CD4-positive, alpha-beta T cell treated with Interleukin-6 at 100 ng/mL for 8 hours (primary cell): ENCODE measurements around the gene TMEM59.
"Not testable (repeated sequence)": the region's sequence is repeated elsewhere in the genome, so short reads cannot be mapped to it uniquely, and the experiment has no call there.

Experiments
- DNase-seq: peaks from one replicate; pipeline ENCODE4 v3.0.0-alpha.2; 2020; ENCODE audit warnings: mixed read lengths, low spot score

TMEM59 gene

GRCh38 chr1:54012863-54013262 lies 40.1 kb downstream of the TMEM59 start:
- DNase-seq: no peak

GRCh38 chr1:54012008-54012325 lies 41.0 kb downstream of the TMEM59 start:
- DNase-seq: no peak

GRCh38 chr1:54011316-54012007 lies 41.5 kb downstream of the TMEM59 start:
- no peak for DNase-seq

GRCh38 chr1:54010415-54011117 lies 42.4 kb downstream of the TMEM59 start:
- DNase-seq: no peak

- no peak for DNase-seq
Measured at GRCh38 chr1:54009406-54009805, 43.6 kb downstream of the TMEM59 start.

- DNase-seq: no peak
Measured at GRCh38 chr1:54008876-54009275, 44.1 kb downstream of the TMEM59 start.

GRCh38 chr1:54007613-54008012 lies 45.4 kb downstream of the TMEM59 start:
- DNase-seq: no peak

- DNase-seq: no peak
Measured at GRCh38 chr1:54006508-54006907, 46.5 kb downstream of the TMEM59 start.

- DNase-seq: no peak
Measured at GRCh38 chr1:54004481-54005049, 48.4 kb downstream of the TMEM59 start.

GRCh38 chr1:54003750-54004480 lies 49.1 kb downstream of the TMEM59 start:
- DNase-seq: not testable (repeated sequence)

- DNase-seq: no peak
Measured at GRCh38 chr1:54003249-54003646, 49.8 kb downstream of the TMEM59 start.

GRCh38 chr1:54002544-54003248 lies 50.3 kb downstream of the TMEM59 start:
- DNase-seq: no peak

- no peak for DNase-seq
Measured at GRCh38 chr1:54001591-54001990, 51.4 kb downstream of the TMEM59 start.

- no peak for DNase-seq
Measured at GRCh38 chr1:53999920-54000319, 53.1 kb downstream of the TMEM59 start.

- DNase-seq: no peak
Measured at GRCh38 chr1:53998223-53998622, 54.8 kb downstream of the TMEM59 start.

- no peak for DNase-seq
Measured at GRCh38 chr1:53995683-53996082, 57.3 kb downstream of the TMEM59 start.

GRCh38 chr1:53994516-53994915 lies 58.5 kb downstream of the TMEM59 start:
- not testable (repeated sequence) for DNase-seq

GRCh38 chr1:53992085-53992874 lies 60.7 kb downstream of the TMEM59 start:
- no peak for DNase-seq

- no peak for DNase-seq
Measured at GRCh38 chr1:53987880-53988279, 65.1 kb downstream of the TMEM59 start.

- DNase-seq: no peak
Measured at GRCh38 chr1:53986458-53986857, 66.5 kb downstream of the TMEM59 start.

- no peak for DNase-seq
Measured at GRCh38 chr1:53984726-53985125, 68.3 kb downstream of the TMEM59 start.

GRCh38 chr1:53982763-53983104 lies 70.3 kb downstream of the TMEM59 start:
- DNase-seq: no peak
